SK-N-SH (cell line): ENCODE data around the gene EZR. TPM values are rescaled to one million over a fixed set of nuclear protein-coding genes. Genes with fewer than 3 reads are reported as not detected.

Source experiments
- CTCF ChIA-PET: fragments of 300-600, 350-600 bp; formaldehyde crosslinking; extraction: SDS; loops from one replicate; lab custom pipeline; 2021; lab: Yijun Ruan, JAX
- POLR2A ChIA-PET: fragments of 350-600 bp; sonication (Branson Sonifier 250); formaldehyde crosslinking; extraction: SDS; loops from one replicate; lab custom pipeline; 2020; ENCODE audit warnings: antibody characterized with exemption, inconsistent platforms; lab: Yijun Ruan, JAX
- DNase-seq: peaks from one replicate; pipeline ENCODE4 v3.0.0; 2012
- H2AFZ ChIP-seq: fragments of 200-600 bp; sonication (generic); 2 replicates; pipeline ENCODE4 v1.8.1; 2016; ENCODE audit warnings: antibody characterized with exemption, mild to moderate bottlenecking, low read depth
- H3F3A ChIP-seq: fragments of 200-600 bp; sonication (generic); replicated peaks from 2 replicates; pipeline ENCODE3; 2016; ENCODE audit warnings: antibody characterized with exemption, mild to moderate bottlenecking; ENCODE audit not compliant: insufficient read depth
- H3K27ac ChIP-seq, 2 experiments: fragments of 200-500 bp in 1 of 2; fragments of 200-600 bp in 1 of 2; sonication (Bioruptor generic) in 1 of 2; sonication (generic), shearing (Covaris generic) in 1 of 2; 2 replicates each; pipeline versions ENCODE4 v1.5.1 to v1.6.1; 2014 to 2016; ENCODE audit warnings: low read depth in 2 of 2, inconsistent platforms in 1 of 2, low read length in 1 of 2, mild to moderate bottlenecking in 1 of 2, mixed read lengths in 1 of 2
- H3K27me3 ChIP-seq: fragments of 200-600 bp; sonication (generic), shearing (Covaris generic); 2 replicates; pipeline ENCODE4 v1.6.1; 2016; ENCODE audit warnings: mixed run types; ENCODE audit not compliant: insufficient read depth
- H3K36me3 ChIP-seq, 2 experiments: fragments of 200-500 bp in 1 of 2; fragments of 200-600 bp in 1 of 2; sonication (Bioruptor generic) in 1 of 2; sonication (generic) in 1 of 2; replicated peaks in 1 of 2; 2 replicates each; pipeline versions ENCODE3 to v1.5.1; 2014 to 2016; ENCODE audit warnings: low read length in 1 of 2, mild to moderate bottlenecking in 1 of 2; ENCODE audit not compliant: insufficient read depth in 2 of 2, control insufficient read depth in 1 of 2
- H3K4me1 ChIP-seq, 2 experiments: fragments of 200-500 bp in 1 of 2; fragments of 200-600 bp in 1 of 2; sonication (Bioruptor generic) in 1 of 2; sonication (generic), shearing (Covaris generic) in 1 of 2; 2 replicates each; pipeline versions ENCODE4 v1.5.1 to v1.6.1; 2014 to 2016; ENCODE audit warnings: low read depth in 1 of 2, low read length in 1 of 2, mixed run types in 1 of 2; ENCODE audit not compliant: insufficient read depth in 2 of 2, control insufficient read depth in 1 of 2
- H3K4me2 ChIP-seq: fragments of 200-600 bp; sonication (generic), shearing (Covaris generic); 2 replicates; pipeline ENCODE4 v1.6.1; 2017; ENCODE audit warnings: mixed run types
- H3K4me3 ChIP-seq, 2 experiments: fragments of 200-500 bp in 1 of 2; fragments of 200-600 bp in 1 of 2; sonication (Bioruptor generic) in 1 of 2; sonication (generic), shearing (Covaris generic) in 1 of 2; 2 replicates each; pipeline versions ENCODE4 v1.5.1 to v1.8.1; 2014 to 2016; ENCODE audit warnings: low read depth in 2 of 2, inconsistent platforms in 1 of 2, low read length in 1 of 2, mild to moderate bottlenecking in 1 of 2, mixed read lengths in 1 of 2, moderate library complexity in 1 of 2
- H3K79me2 ChIP-seq: fragments of 200-600 bp; sonication (generic); 2 replicates; pipeline ENCODE4 v1.8.1; 2017; ENCODE audit warnings: mild to moderate bottlenecking; ENCODE audit not compliant: insufficient read depth
- H3K9ac ChIP-seq: fragments of 200-600 bp; sonication (generic); 2 replicates; pipeline ENCODE4 v1.6.1; 2017; ENCODE audit warnings: mixed run types
- H3K9me2 ChIP-seq: fragments of 200-600 bp; sonication (generic); 2 replicates; pipeline ENCODE4 v1.6.1; 2017; ENCODE audit warnings: mixed run types
- H3K9me3 ChIP-seq: fragments of 200-600 bp; sonication (generic); 2 replicates; pipeline ENCODE4 v1.6.1; 2017; ENCODE audit warnings: mixed run types, mild to moderate bottlenecking, moderate library complexity
- H4K20me1 ChIP-seq: fragments of 200-600 bp; sonication (generic); 2 replicates; pipeline ENCODE4 v1.6.1; 2017; ENCODE audit warnings: mild to moderate bottlenecking, mixed run types; ENCODE audit not compliant: insufficient read depth
- CHD2 ChIP-seq: fragments of 150-350 bp; IDR thresholded peaks from 2 replicates; pipeline ENCODE4 v1.6.1; 2018; ENCODE audit warnings: low read length; ENCODE audit not compliant: partially characterized antibody
- EP300 ChIP-seq, 2 experiments: IDR thresholded peaks; 2 replicates each; pipeline versions ENCODE4 v1.4.0 to v1.6.1; 2012; ENCODE audit warnings: borderline replicate concordance in 1 of 2, low read depth in 1 of 2, low read length in 1 of 2
- EZH2phosphoT487 ChIP-seq: fragments of 200-600 bp; sonication (generic); IDR thresholded peaks from 2 replicates; pipeline ENCODE4 v1.6.1; 2017; ENCODE audit warnings: low read depth, mixed run types, mild to moderate bottlenecking, antibody characterized with exemption, moderate library complexity, borderline replicate concordance
- FOXM1 ChIP-seq: IDR thresholded peaks from 2 replicates; pipeline ENCODE4 v1.4.0; 2012; ENCODE audit warnings: low read depth, mild to moderate bottlenecking
- GABPA ChIP-seq: IDR thresholded peaks from 2 replicates; pipeline ENCODE4 v1.4.0; 2012; ENCODE audit warnings: low read depth, mild to moderate bottlenecking
- GATA2 ChIP-seq: sonication (generic); formaldehyde crosslinking; IDR thresholded peaks from 2 replicates; pipeline ENCODE4 v1.5.0; 2020; ENCODE audit warnings: mild to moderate bottlenecking, missing genetic modification reagents
- IRF3 ChIP-seq: fragments of 150-350 bp; IDR thresholded peaks from 2 replicates; pipeline ENCODE4 v1.6.1; 2016; ENCODE audit warnings: mild to moderate bottlenecking, low read depth, low read length
- JUND ChIP-seq: IDR thresholded peaks from 2 replicates; pipeline ENCODE4 v1.4.0; 2012
- NFIC ChIP-seq: IDR thresholded peaks from 2 replicates; pipeline ENCODE4 v1.4.0; 2012; ENCODE audit warnings: borderline replicate concordance
- NRF1 ChIP-seq: IDR thresholded peaks from 2 replicates; pipeline ENCODE4 v1.6.1; 2012; ENCODE audit warnings: low read depth, mild to moderate bottlenecking, low read length
- PBX3 ChIP-seq: IDR thresholded peaks from 2 replicates; pipeline ENCODE4; 2012
- POLR2AphosphoS5 ChIP-seq: IDR thresholded peaks from 2 replicates; pipeline ENCODE4 v1.6.1; 2012; ENCODE audit warnings: low read depth, low read length
- SIN3A ChIP-seq: IDR thresholded peaks from 2 replicates; pipeline ENCODE4 v1.6.1; 2012; ENCODE audit warnings: low read depth, mild to moderate bottlenecking, low read length, moderate library complexity, borderline replicate concordance
- TAF1 ChIP-seq: IDR thresholded peaks from 2 replicates; pipeline ENCODE4 v1.6.1; 2012; ENCODE audit warnings: low read depth, mild to moderate bottlenecking, low read length, moderate library complexity, borderline replicate concordance
- TCF12 ChIP-seq: IDR thresholded peaks from 2 replicates; pipeline ENCODE4 v1.4.0; 2012
- TEAD4 ChIP-seq: IDR thresholded peaks from 2 replicates; pipeline ENCODE4 v1.4.0; 2012; ENCODE audit warnings: mild to moderate bottlenecking, borderline replicate concordance; ENCODE audit not compliant: insufficient read depth
- USF1 ChIP-seq: IDR thresholded peaks from 2 replicates; pipeline ENCODE4 v1.4.0; 2012; ENCODE audit warnings: low read depth, borderline replicate concordance
- USF2 ChIP-seq: fragments of 150-350 bp; IDR thresholded peaks from 2 replicates; pipeline ENCODE4 v1.6.1; 2017; ENCODE audit warnings: antibody characterized with exemption, low read length, low read depth, borderline replicate concordance
- YY1 ChIP-seq: IDR thresholded peaks from 2 replicates; pipeline ENCODE4 v1.4.0; 2012; ENCODE audit warnings: low read depth, mild to moderate bottlenecking
- WGBS: methylation state at CpG from one replicate; pipeline ENCODE4 v1.1.6; 2017; ENCODE audit warnings: low lambda C conversion rate; 5-methylcytosine and 5-hydroxymethylcytosine counted together
- polyA plus RNA-seq, 3 experiments: library from polyadenylated mRNA; depleted of rRNA; stranded (reverse); fragments of >200 nt; gene quantifications; 2 replicates each; pipeline ENCODE4 v1.2.3, GENCODE V29; 2012

Gene EZR
- polyA plus RNA-seq, 1 of the 3 experiments (the other 2 are of a cell fraction) = 92.0 TPM

GRCh38 chr6:158782432-158783166 lies 36.6 kb downstream of the EZR start:
- H3F3A ChIP-seq = peaks cover 3% of the 10 kb centered on the region
- no peaks in the 10 kb centered on the region for H3K9me3 ChIP-seq
- H3K27ac ChIP-seq = no peak overlapping the region
- no peak overlapping the region for H3K4me2 ChIP-seq
- H3K9me2 ChIP-seq = no peaks in the 10 kb centered on the region
- peaks cover 50 to 67% of the 10 kb centered on the region in 2 experiments for H3K36me3 ChIP-seq
- H3K4me3 ChIP-seq = no peak overlapping the region
- WGBS = 98% methylated on average over 9 of the region's 11 CpGs
- DNase-seq = no peak
- peaks cover 0 to 2% of the 10 kb centered on the region in 2 experiments; a peak in 1 of 4 replicates for H3K4me1 ChIP-seq
- TF ChIP-seq FOXM1 (no peak), PBX3 (no peak), TAF1 (no peak), TCF12 (no peak), NRF1 (no peak), IRF3 (no peak), USF2 (no peak), NFIC (no peak), USF1 (no peak), CHD2 (no peak), YY1 (no peak), SIN3A (no peak), JUND (no peak), EP300 (IDR thresholded peaks at IDR 0.05; ENCODE audit: borderline replicate concordance in 1 of 2, low read depth in 1 of 2, low read length in 1 of 2) (no peak), POLR2AphosphoS5 (no peak), EZH2phosphoT487 (no peak), GABPA (no peak), TEAD4 (no peak), GATA2 (CRISPR knock-in tag) (no peak)
- TF ChIP-seq, all 33 proteins: peak for 0
- Histone ChIP-seq H4K20me1 (no peaks in the 10 kb centered on the region), H2AFZ (no peak overlapping the region), H3K9ac (no peak overlapping the region), H3K27me3 (no peaks in the 10 kb centered on the region), H3K79me2 (no peaks in the 10 kb centered on the region; the same call in 1 of the 2 replicates)
- POLR2A ChIA-PET = no interaction called here
- CTCF ChIA-PET = interaction anchor here (1.3 to 2.2 kb wide), 3 partner anchors 10 to 76 kb away, joined by 3 to 9 read pairs (median 4); no protein-coding TSS in a partner anchor
